K562 (cell line): ENCODE data around the gene VSIG4. TPM values are rescaled to one million over a fixed set of nuclear protein-coding genes. Genes with fewer than 3 reads are reported as not detected.

Source experiments
- CSDE1 ChIP-seq, 2 experiments: fragments of 450-650 bp; IDR thresholded peaks; 2 replicates each; pipeline ENCODE4 v1.6.1; 2016; ENCODE audit warnings: mild to moderate bottlenecking in 1 of 2
- ESRRA ChIP-seq: fragments of 450-650 bp; IDR thresholded peaks from 2 replicates; pipeline ENCODE4 v1.6.1; 2014; ENCODE audit warnings: low read depth, mild to moderate bottlenecking, moderate library complexity, borderline replicate concordance
- GATAD2A ChIP-seq: fragments of 450-650 bp; IDR thresholded peaks from 2 replicates; pipeline ENCODE4 v1.6.1; 2017
- HIVEP1 ChIP-seq: fragments of 250-450 bp; sonication (Bioruptor Pico); IDR thresholded peaks from 2 replicates; pipeline ENCODE4 v1.4.0; 2020; ENCODE audit warnings: mild to moderate bottlenecking
- KAT7 ChIP-seq: sonication (generic); formaldehyde crosslinking; IDR thresholded peaks from 2 replicates; pipeline ENCODE4 v1.8.0; 2022; ENCODE audit warnings: missing genetic modification reagents, mild to moderate bottlenecking, borderline replicate concordance
- MCM5 ChIP-seq: fragments of 450-650 bp; IDR thresholded peaks from 2 replicates; pipeline ENCODE4 v1.6.1; 2016; ENCODE audit warnings: low read depth
- PATZ1 ChIP-seq: fragments of 250-450 bp; sonication (Bioruptor Pico); IDR thresholded peaks from 2 replicates; pipeline ENCODE4 v1.5.0; 2020; ENCODE audit warnings: mild to moderate bottlenecking, borderline replicate concordance
- RFX7 ChIP-seq: fragments of 250-450 bp; sonication (Bioruptor Pico); IDR thresholded peaks from 2 replicates; pipeline ENCODE4 v1.5.1; 2021; ENCODE audit warnings: mild to moderate bottlenecking
- TARDBP ChIP-seq: fragments of 450-650 bp; IDR thresholded peaks from 2 replicates; pipeline ENCODE4 v1.6.1; 2016
- TCF3 ChIP-seq: sonication (generic); formaldehyde crosslinking; IDR thresholded peaks from 2 replicates; pipeline ENCODE4 v1.4.0; 2020; ENCODE audit warnings: mild to moderate bottlenecking, missing genetic modification reagents
- UBTF ChIP-seq, 2 experiments: IDR thresholded peaks; 2 replicates each; pipeline ENCODE4 v1.6.1; 2012; ENCODE audit warnings: improper control_type of control experiment in 2 of 2, low read depth in 2 of 2, low read length in 2 of 2, borderline replicate concordance in 1 of 2
- USF1 ChIP-seq: sonication (generic); formaldehyde crosslinking; IDR thresholded peaks from 2 replicates; pipeline ENCODE4 v1.9.0; 2022; ENCODE audit warnings: mild to moderate bottlenecking, missing genetic modification reagents
- WHSC1 ChIP-seq: IDR thresholded peaks from one replicate; pipeline ENCODE4 v1.6.1; 2012; ENCODE audit warnings: low read length, control low read depth, inconsistent platforms
- ZC3H4 ChIP-seq: sonication (generic); formaldehyde crosslinking; IDR thresholded peaks from 2 replicates; pipeline ENCODE4 v1.9.0; 2021; ENCODE audit warnings: missing genetic modification reagents, borderline replicate concordance
- ZNF12 ChIP-seq: sonication (generic); formaldehyde crosslinking; IDR thresholded peaks from 2 replicates; pipeline ENCODE4 v1.4.0; 2020; ENCODE audit warnings: mild to moderate bottlenecking, missing genetic modification reagents
- ZNF134 ChIP-seq: fragments of 250-450 bp; sonication (Bioruptor Pico); conservative IDR thresholded peaks from 2 replicates; pipeline ENCODE4 v1.4.0; 2020
- ZNF212 ChIP-seq: fragments of 450-650 bp; formaldehyde crosslinking; IDR thresholded peaks from 2 replicates; pipeline ENCODE4 v1.4.0; 2020; ENCODE audit warnings: mild to moderate bottlenecking
- ZNF224 ChIP-seq: sonication (generic); formaldehyde crosslinking; IDR thresholded peaks from 2 replicates; pipeline ENCODE4 v1.8.0; 2022; ENCODE audit warnings: mild to moderate bottlenecking, missing genetic modification reagents
- ZNF551 ChIP-seq: fragments of 250-450 bp; sonication (Bioruptor Pico); IDR thresholded peaks from 2 replicates; pipeline ENCODE4 v1.5.0; 2021; ENCODE audit warnings: mild to moderate bottlenecking, moderate library complexity
- ZNF785 ChIP-seq: fragments of 250-450 bp; sonication (Bioruptor Pico); IDR thresholded peaks from 2 replicates; pipeline ENCODE4 v1.4.0; 2020; ENCODE audit warnings: mild to moderate bottlenecking
- ZZZ3 ChIP-seq: fragments of 450-650 bp; IDR thresholded peaks from 2 replicates; pipeline ENCODE4 v1.6.1; 2016; ENCODE audit warnings: antibody characterized with exemption, mild to moderate bottlenecking, moderate library complexity
- polyA plus RNA-seq, 8 experiments: library from polyadenylated mRNA; depleted of rRNA in 4 of 8; stranded (reverse) in 5 of 8; unstranded in 3 of 8; fragments of >200 nt; fragmentation: Nextera tagmentation in 2 of 8; fragmentation: Illumina TruSeq in 1 of 8; extraction: Ambion mirVana in 2 of 8; extraction: Trizol in 1 of 8; gene quantifications; 2 replicates each; pipeline versions ENCODE4 v1.2.1 to v1.2.3, GENCODE V29; 2011 to 2014; ENCODE audit warnings: inconsistent platforms in 1 of 8, missing spikeins in 1 of 8
- total RNA-seq, 7 experiments: library from RNA; depleted of rRNA in 6 of 7; stranded (reverse); fragments of >200 nt in 6 of 7; fragmentation: Illumina TruSeq in 2 of 7; extraction: Trizol in 2 of 7; gene quantifications; 2 replicates each; pipeline versions ENCODE4 v1.2.1 to v1.2.3, GENCODE V29; 2011 to 2021; ENCODE audit warnings: low replicate concordance in 1 of 7
- TF ChIP-seq, protein P1 (sequence below): fragments of 450-650 bp; IDR thresholded peaks from 2 replicates; pipeline ENCODE4 v1.6.1; 2018; ENCODE audit not compliant: partially characterized antibody

The VSIG4 gene
- total and polyA plus RNA-seq, 9 of the 15 experiments (the other 6 are each of a cell fraction or from before 2014, with no cell fraction given): 0.22 to 1.6 (median 0.46) TPM; not detected in 1

GRCh38 chrX:65997978-65998717 lies 41.7 kb downstream of the VSIG4 start (continued):
- no peak for TF ChIP-seq UBTF (IDR thresholded peaks at IDR 0.05; ENCODE audit: borderline replicate concordance in 1 of 2, low read depth in 2 of 2, low read length in 2 of 2)
- no peak for TF ChIP-seq MCM5
- peak; percentile 79 for TF ChIP-seq ZNF12 (CRISPR knock-in tag)
- no peak for TF ChIP-seq WHSC1
- no peak for TF ChIP-seq ZNF134
- TF ChIP-seq ZZZ3: no peak
- TF ChIP-seq USF1 (CRISPR knock-in tag): no peak
- peak; percentile 48; the same call in 1 of the 2 replicates for TF ChIP-seq GATAD2A
- TF ChIP-seq ZNF224 (CRISPR knock-in tag): no peak
- peak; percentile 92 for TF ChIP-seq TCF3 (CRISPR knock-in tag)
- no peak for TF ChIP-seq CSDE1 (IDR thresholded peaks at IDR 0.05)
- no peak for TF ChIP-seq ZNF785 (CRISPR knock-in tag)
- no peak for TF ChIP-seq TARDBP
- TF ChIP-seq, protein P1, sequence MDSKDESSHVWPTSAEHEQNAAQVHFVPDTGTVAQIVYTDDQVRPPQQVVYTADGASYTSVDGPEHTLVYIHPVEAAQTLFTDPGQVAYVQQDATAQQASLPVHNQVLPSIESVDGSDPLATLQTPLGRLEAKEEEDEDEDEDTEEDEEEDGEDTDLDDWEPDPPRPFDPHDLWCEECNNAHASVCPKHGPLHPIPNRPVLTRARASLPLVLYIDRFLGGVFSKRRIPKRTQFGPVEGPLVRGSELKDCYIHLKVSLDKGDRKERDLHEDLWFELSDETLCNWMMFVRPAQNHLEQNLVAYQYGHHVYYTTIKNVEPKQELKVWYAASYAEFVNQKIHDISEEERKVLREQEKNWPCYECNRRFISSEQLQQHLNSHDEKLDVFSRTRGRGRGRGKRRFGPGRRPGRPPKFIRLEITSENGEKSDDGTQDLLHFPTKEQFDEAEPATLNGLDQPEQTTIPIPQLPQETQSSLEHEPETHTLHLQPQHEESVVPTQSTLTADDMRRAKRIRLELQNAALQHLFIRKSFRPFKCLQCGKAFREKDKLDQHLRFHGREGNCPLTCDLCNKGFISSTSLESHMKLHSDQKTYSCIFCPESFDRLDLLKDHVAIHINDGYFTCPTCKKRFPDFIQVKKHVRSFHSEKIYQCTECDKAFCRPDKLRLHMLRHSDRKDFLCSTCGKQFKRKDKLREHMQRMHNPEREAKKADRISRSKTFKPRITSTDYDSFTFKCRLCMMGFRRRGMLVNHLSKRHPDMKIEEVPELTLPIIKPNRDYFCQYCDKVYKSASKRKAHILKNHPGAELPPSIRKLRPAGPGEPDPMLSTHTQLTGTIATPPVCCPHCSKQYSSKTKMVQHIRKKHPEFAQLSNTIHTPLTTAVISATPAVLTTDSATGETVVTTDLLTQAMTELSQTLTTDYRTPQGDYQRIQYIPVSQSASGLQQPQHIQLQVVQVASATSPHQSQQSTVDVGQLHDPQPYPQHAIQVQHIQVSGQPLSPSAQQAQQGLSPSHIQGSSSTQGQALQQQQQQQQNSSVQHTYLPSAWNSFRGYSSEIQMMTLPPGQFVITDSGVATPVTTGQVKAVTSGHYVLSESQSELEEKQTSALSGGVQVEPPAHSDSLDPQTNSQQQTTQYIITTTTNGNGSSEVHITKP: peak; percentile 11
- TF ChIP-seq ZC3H4 (CRISPR knock-in tag): no peak
- no peak for TF ChIP-seq ZNF551
- no peak for TF ChIP-seq RFX7 (CRISPR knock-in tag)
- TF ChIP-seq HIVEP1 (CRISPR knock-in tag): 0 out of 2 replicates have a peak, but pooled peaks have one; percentile 21
- TF ChIP-seq PATZ1 (CRISPR knock-in tag): no peak
- peak; percentile 85; the same call in 1 of the 2 replicates for TF ChIP-seq ESRRA
- no peak for TF ChIP-seq ZNF212
- TF ChIP-seq KAT7: no peak
